CD1c-positive myeloid dendritic cell (primary cell): ENCODE measurements around the gene SMIM24.

Experiments
- DNase-seq: peaks from one replicate; pipeline ENCODE4 v3.0.0-alpha.2; 2016; ENCODE audit errors: extremely low spot score

The SMIM24 gene

DNA sequence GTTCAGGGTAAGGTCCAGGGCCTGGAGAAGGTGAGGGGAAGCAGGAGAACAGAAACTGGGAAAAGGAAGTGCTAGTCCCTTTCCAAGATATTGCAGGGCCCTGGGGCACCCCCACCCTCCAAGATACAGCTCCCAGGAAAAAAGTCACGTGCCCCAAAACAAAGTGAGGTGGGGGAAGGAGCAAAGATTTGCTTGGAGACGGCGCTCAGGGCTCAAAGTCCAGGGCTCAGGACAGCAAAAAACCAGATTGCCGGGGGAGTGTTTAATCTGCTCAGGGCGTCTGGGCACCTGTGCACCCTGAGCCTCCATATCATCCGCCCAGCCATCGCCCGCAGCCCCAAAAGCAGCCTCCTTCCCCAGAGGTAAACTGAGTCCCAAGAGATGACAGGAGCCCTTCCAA lies 6.3 kb downstream of the SMIM24 start:
- DNase-seq = no peak

DNA sequence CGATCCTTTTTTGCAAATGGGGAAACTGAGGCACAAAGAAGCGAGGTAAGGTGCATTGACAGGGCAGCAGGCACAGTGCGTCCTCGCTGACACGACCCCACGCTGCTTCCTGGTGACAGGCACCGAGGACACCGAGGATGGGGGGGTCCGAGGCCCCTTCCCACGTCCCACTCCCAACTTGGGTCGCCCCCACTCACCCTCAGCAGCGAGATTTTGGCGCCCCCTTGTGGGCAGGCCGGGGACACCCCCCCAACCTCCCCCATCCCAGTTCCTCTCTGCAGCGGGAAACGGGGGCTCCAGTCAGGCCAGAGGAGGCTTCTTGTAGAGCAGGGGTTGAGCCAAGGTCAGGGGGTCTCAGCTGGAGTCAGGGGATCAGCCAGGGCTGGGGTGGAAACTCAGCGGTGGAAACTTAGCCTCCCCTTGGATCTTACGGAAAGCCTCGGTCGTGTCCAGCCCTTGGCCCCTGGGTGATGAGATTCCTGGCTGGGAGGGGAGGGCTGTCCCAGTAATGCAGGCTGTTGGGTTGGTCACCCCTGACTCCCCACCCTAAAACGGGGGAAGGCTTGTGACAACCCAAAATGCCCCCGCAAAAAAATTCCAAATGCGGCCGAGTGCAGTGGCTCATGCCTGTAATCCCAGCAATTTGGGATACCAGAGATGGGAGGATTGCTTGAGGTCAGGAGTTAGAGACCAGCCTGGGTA lies 8.2 kb downstream of the SMIM24 start:
- peak; percentile 45 for DNase-seq

DNA sequence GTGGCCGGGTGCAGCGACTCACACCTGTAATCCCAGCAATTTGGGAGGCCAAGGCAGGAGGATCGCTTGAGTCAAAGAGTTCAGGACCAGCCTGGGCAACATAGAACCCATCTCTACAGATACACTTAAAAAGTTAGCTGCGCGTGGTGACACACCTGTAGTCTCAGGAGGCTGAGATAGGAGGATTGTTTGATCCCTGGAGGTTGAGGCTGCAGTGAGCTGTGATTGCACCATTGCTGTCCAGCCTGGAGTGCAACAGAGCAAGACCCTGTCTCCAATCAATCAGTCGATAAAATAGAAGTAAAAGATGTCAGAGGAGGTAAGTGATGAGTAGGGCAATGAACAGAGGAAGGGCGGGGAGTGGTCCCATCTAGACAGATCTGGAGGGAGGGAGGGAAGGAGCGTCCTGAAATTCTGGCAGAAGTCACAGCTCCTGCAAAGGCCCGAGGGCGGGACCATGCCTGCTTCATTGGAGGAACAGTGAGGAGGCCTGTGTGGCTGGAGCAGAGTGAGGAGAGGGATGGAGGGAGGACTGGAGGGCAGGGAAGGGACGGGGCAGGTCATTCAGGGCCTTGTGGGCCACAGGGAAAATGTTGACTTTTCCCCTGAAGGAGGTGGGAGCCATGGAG lies 9.7 kb downstream of the SMIM24 start:
- no peak for DNase-seq

DNA sequence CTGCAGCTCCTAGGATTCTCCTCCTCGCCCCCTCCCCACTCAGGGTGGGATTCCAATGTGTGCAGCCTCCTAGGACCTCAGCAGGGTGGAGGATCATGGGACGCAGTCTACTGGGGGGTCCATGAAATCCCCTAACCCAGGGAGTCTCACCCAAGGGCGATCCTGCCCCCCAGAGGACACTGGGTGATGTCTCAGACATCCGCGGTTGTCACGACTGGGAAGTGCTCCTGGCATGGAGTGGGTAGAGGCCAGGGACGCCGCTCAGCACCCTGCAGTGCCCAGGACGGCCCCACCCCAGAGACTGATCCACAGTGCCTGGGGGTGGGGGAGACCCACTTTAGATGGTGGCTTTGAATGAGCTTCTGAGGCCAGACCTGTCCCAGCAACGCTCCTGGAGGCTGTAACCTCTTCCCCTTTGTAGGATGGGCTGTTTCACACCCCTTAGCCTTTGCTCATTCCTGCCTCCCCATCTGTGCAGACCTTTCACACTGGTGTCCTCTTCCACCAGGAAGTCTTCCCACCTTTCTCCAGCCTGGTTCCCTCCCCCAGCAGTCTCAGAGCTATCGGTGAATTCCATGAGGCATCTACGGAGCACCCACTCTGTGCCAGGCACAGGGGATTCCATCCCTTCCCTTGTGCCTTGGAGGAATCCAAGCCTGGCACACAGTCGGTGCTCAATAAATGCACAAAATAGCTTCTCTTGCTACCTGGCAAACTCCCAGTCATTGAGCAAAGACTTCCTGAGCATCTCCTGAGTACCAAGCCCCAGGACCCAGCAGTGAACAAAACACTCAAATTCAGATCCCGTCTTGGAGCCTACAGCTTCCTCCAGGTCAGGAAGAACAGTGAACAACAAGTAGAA lies 10.5 kb downstream of the SMIM24 start:
- DNase-seq = no peak

DNA sequence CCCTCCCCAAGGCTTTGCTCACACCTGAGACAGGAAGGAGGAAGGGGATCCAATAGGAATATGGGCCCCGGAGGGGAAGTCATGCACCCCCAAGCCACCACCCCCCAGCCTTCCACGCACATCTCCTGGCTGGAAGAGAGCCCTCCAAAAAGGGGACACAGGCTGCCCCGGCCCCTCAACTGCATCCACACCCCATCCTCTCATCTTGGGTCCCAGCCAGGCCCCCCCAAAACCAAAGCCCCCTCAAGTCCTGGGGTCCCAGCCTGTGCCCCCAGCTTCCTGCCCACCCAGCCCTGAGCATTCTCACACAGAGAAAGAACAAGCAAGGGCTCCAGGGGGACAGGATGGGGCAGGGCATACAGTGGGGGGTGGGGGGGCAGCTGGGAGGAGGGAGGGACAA lies 12.1 kb downstream of the SMIM24 start:
- no peak for DNase-seq

DNA sequence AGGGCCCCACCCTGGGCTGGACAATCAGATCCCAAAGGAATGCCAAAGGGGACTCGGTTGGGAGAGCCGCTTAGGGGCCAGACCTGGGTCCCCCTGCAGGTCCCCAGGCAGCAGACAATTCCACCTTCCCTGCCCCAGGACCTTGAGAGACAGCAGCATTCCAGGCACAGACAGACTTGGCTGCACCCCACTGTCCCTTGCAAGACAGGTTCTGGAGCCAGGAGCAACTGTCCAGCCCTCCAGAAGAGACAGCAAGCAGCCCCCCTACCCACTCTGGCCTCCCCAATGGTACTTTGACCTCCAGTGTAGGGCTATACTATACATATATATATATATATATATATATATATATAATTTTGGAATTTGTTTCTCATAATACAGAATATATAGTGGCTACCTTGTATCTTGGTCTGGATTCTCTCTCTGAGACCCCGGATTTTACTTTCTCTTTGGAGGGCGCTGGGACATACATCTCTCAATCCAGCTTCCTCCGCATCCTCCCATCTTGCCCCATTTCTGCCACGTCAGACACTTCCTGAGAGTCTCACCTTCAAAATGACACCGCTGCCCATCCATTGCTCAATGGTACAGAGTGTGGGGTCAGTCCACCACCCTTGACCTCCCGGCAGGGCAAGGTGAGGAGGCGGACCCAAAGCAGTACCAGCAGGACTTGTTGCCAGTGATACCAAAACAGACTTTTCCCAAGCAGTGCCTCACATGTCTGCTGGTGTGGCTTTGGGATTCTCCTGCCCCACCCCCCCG lies 12.7 kb downstream of the SMIM24 start:
- no peak for DNase-seq

DNA sequence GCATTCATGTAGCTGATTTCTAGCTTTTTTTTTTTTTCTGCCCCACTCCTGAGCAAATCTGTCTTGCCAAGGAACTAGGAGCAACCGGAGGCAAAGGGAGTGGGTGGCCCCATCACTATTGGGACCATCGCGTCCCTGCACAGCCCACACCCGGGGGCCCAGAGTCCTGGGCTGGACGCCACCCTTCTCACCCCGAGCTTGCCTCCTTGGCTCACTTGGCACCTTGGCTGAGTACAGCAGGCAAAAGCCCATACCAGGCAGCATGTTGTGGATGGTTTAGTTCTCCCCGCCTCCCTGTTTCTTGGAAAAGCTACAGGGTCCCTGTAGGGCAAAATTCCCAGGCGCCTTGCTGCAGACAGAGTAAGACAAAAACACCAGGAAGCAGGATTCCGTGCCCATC lies 13.7 kb downstream of the SMIM24 start:
- no peak for DNase-seq

DNA sequence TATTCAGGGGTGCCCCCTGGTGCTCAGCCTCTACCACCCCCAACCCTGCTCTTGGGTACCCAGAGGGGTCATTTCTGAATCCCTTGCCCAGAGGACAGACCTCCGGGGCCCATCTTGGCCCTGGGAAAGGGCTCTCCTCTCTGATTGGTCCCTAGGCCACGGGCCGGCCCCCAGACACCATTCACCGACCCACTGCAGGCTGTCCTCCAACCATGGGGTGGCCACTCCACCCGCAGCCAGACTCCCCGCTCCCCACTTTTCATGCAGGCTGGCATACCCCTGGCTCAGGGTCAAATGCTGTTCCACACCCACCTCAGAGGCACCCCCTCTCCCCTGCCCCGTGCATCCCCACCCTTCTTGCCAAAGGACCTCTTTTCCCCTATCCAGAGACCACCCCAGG lies 14.8 kb downstream of the SMIM24 start:
- DNase-seq = no peak

DNA sequence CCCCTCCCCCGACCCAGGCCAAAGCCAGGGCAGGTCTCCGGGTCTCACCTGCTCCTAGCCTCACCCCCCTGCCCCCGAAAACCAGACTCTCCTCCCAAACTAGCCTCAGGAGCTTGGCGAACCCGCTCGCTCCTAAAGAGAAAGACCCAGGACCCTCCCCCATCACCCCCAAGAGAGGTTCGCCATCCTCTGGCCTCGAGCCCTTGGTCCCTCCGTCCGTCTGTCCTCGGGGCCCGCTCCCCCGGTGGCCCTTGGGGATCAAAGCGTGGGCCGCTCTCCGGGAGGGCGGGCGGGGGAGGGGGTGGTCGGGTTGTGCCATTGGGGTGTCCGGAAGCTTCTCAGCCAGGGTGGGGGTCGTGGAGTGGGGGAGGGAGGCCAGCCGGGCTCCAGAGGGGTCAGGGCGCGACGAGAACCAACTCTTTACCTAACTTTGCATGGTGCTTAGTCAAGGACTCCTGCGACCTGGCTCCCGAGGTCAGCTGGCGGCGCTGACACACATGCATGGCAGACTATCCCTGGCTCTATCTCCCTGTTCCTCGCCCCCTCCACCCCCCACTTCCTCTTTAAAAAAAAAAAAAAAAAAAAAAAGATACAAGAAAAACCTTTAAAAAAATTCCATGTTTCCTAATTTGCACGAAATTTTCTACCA lies 15.6 kb downstream of the SMIM24 start:
- peak; percentile 26 for DNase-seq

DNA sequence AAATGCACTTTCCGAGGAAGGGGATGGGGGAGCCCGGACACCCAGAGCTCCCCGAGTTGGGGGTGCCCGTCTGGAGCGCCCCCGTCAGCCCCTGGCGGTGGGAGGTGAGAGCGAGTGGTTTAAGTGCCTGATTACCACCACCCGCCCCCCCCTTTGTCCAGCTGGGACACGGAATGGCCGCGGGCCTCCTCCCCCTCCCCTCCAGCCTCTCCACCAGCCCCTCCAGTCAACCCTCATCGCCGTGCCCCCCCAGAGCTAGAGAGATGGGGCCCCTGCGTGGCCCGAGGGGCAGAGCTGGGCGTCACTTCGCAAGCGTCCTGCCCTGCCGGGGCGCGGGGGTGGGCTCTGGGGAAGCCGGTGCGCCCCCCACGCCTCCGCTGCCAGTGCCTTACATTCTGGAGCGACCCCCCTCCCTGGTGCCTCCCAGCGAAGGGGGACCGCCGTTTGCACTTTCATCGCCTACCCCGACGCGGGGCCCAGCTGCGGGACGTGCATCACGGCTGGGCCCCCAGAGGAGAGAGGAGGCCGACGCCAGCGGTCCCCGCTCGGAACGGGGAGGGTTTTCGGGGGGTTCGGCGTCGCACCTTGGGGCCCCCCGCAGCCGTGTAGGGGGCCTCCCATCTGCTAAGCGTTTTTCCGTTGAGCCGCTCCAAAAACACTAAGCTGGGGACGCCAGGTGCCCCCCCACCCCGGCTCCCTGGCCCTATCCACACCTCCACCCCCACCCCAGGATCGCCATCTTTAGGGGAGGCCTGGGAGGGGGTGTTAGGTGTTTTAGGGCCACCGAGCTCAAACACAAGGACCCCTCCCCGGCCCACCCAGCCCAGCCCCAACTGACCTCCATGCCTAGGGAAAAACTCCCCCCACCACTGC lies 16.4 kb downstream of the SMIM24 start:
- DNase-seq = no peak

DNA sequence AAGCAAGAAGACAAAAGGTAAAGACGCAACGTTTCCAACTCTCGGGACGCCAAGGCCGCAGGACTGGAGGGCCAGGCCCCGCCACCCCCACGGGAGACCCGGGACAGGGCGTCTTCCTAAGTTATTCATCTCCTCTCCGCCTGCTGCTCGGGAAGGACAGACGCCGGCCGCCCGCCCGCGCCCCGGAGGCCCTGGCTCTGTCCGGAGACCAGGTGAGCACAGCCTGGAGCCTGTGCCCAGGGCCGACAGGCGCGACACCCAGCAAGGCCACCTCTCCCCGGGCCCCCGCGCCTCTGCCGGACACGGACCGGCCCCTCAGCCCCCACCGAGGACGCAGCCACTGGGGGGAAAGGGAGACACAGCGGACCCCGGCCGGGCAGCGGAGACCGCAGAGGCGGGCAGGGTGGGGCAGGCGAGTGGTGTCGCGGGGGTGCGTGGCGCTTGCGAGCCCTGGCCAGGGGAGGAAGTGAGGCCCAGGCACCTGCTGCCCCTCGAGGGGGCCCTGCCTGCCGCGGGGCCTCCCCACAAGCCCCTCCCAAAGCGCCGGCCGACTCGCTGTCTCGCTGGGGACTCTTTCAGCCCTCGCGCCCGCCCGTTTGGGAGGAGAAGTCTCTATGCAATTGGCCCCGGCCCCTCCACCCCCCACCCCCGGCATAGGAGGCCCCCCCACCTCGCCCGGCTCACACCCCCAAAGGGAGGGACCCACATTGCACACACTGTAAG lies 17.2 kb downstream of the SMIM24 start:
- no peak for DNase-seq

DNA sequence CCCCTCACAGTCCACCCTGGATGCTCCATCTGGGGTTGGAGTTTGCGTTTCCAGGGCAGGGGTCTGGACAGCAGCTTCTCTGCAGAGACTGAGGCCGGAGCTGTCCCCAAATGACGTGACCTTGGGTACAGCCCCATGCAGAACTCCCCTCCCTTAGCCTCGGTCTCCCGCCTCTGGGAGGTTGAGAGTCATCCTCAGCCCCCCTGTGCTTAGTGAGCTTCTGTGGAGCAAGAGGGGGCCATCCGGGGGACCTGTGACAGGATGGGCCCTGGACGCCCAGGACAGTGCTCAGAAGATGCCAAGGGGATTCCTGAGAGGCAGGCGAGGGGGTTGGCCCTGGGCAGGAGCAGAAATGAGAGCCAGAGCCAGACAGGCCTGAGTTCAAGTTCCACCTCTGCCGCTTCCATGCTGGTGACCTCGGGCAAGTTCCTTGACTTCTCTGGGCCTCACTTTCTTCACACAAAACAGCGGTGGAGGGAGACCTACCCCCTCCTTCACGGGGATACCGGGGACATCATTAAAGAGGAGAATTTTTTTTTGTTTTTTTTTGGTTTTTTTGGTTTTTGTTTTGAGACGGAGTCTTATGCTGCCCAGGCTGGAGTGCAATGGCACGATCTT lies 20.3 kb downstream of the SMIM24 start:
- DNase-seq = no peak

DNA sequence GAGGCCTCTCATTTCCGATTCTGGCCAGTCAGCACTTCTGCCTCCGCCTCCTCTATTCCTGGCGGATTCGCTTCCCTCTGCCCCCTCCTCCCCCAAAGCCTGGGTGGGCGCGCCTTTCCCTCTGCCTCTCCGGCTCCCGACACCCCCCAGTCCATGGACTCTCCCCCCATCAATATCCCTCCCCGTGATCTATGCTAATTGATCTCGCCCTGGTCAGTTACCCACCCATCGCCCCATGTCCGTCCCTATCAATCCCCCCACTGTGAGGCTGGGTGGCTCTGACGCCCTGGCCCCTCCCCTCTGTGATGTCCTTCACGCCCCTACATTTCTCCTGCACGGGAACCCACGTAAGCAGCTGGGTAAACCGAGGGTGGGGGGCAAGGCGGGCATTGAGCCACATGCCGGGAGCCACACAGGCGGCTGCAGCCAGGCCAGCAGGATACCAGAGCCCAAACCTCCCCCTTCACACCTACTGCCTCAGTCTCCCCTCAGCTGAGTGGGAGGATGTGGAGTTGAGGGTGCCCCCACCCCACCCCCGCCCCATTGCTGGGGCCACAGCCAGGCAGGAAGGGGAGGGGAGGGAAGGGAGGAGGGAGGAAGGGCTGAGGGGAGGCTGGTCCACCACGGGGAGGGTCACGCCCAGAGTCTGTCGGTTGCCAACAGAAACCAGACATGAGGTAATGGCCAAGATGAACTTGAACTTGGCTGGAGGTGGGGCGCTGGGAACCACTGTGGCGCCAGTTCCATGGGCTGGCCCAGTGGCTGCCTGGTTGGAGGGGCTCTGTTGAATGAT lies 21.0 kb downstream of the SMIM24 start:
- DNase-seq = peak; percentile 14

DNA sequence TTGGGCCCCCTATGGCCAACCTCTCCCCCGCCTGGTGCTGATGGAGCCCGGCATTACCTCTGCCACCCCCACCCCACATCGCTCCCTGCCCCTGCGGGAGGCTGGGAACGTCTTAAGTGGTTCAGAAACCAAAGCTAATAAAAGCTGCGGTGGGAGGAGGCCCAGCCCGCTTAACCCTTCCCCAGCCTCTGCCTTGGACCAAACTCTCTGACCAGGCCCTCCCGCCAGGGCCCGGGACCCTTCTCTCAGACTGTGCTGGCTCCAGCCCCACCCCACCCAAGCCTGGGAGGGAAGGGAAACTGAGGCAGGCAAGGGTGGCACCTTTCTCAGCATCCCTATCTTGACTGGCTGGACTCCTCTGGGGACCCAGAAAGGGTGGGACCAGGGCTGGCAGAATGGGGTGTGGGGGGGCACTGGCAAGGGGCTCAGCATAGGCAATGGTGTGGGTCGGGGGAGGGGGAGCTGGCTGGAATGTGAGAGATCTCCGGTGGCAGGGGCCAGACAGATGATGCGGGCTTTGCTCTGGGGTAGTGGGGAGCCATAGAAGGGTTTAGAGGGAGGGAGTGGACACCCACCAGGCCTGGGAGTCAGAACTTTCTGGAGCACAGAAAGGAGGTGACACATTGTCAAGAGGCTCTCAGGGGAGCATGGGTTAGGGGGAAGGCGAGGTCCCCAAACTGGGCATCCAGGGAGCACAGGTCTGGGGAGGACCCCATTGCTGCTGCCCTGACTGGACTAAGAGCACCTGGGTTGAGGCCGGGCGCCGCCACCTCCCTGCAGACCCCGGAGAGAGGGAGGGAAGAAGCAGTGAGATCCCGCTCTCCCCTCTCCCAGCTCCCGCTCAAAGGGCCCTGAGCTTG lies 21.9 kb downstream of the SMIM24 start:
- DNase-seq = no peak

DNA sequence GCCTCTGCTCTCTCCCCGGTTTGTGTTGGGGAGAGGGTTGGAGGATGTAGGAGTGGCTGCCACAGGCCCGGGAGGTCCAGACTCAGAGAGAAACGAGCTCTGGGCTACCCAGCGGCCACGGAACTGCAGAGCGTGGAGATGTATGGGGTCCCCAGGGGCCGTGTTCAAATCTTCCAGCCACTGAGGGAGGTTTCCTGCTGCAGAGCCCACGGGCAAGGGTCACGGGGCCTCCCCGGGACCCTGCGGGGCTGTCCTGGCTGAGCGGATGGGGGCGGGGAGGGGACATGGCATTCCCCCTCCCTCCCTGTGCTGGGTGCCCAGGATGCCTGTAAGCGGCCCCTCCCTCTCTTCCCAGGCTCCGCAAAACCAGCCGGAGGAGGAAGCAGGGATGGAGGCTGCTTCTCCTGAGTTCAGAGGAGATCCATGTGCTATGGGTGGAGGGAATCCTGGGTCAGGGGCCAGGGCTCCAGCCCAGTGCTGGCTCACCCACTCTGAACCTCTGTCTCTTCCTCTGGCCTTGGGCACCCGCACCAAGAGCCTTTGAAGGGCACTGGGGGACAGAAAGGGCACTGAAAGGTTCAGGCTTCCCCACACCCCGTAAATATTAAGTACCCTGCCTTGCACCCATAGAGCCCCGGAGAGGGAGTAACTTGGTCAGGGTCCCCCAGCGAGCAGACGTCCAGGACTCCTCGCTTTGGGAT lies 22.6 kb downstream of the SMIM24 start:
- no peak for DNase-seq

DNA sequence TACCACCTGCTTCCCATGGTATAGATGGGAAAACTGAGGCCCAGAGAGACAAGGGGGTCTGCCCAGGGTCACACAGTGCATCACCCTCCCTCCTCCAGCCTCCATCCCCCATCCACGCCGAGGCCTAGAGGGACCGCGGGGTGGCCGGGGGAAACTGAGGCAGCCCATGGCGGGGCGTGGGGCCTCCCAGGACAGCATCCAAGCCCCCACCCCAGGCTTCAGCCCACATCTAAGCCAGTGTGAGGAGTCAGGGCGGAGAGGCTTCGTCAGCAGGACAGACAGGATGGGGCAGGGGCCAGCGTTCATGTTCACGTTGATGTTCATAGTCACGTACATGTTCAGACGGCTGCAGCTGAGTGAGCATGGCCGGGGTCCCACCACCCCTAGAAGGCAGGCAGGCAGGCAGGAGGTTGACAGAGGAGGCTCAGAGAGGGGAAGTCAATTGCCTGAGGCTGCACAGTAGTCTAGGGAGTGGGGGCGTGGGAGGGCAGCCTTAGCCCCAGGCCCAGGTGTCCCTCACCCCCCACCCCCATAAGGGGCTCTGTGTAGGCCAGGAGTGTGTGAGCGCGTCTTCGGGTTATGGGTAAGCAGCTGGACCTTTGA lies 23.3 kb downstream of the SMIM24 start:
- no peak for DNase-seq
